HUDEP-2 (cell line): ENCODE measurements around the gene VAMP1.
A peak's percentile ranks its signal among the peaks of the same experiment; 100 is the strongest.
"Not testable (repeated sequence)": the region's sequence is repeated elsewhere in the genome, so short reads cannot be mapped to it uniquely, and the experiment has no call there.

Experiments
- DNase-seq, 76 experiments: peaks; one replicate each; lab custom pipeline; 2025; ENCODE audit not compliant: unreplicated experiment in 76 of 76; lab: John Stamatoyannopoulos, UW

The VAMP1 gene

GRCh38 chr12:6469609-6470374 is 685 bp downstream of the VAMP1 start:
- DNase-seq = peak in 1 of 76 experiments; percentile 18

GRCh38 chr12:6469092-6469491 is 1.4 kb downstream of the VAMP1 start:
- DNase-seq = peak in 42 of 76 experiments; percentile 1 to 54 (median 24)

GRCh38 chr12:6468283-6468575 is 2.2 kb downstream of the VAMP1 start:
- DNase-seq = no peak

- not testable (repeated sequence) for DNase-seq
These were observed 2.8 kb downstream of the VAMP1 start for GRCh38 chr12:6467571-6468282.

- not testable (repeated sequence) for DNase-seq
These were observed 3.7 kb downstream of the VAMP1 start for GRCh38 chr12:6466751-6467150.

- no peak for DNase-seq
These were observed 4.3 kb downstream of the VAMP1 start for GRCh38 chr12:6466184-6466573.

- DNase-seq = peak in 46 of 76 experiments; percentile 4 to 67 (median 28)
These were observed 4.9 kb downstream of the VAMP1 start for GRCh38 chr12:6465467-6466183.

- no peak for DNase-seq
These were observed 5.9 kb downstream of the VAMP1 start for GRCh38 chr12:6464531-6464930.

GRCh38 chr12:6463858-6464257 is 6.6 kb downstream of the VAMP1 start:
- DNase-seq = no peak

GRCh38 chr12:6463216-6463615 is 7.3 kb downstream of the VAMP1 start:
- DNase-seq = no peak

GRCh38 chr12:6462234-6462995 is 8.1 kb downstream of the VAMP1 start:
- no peak for DNase-seq

GRCh38 chr12:6461401-6462233 is 8.9 kb downstream of the VAMP1 start:
- DNase-seq = no peak

GRCh38 chr12:6460751-6461371 is 9.6 kb downstream of the VAMP1 start:
- no peak for DNase-seq

- no peak for DNase-seq
These were observed 11.5 kb downstream of the VAMP1 start for GRCh38 chr12:6459004-6459337.

GRCh38 chr12:6458281-6459003 is 12.0 kb downstream of the VAMP1 start:
- no peak for DNase-seq

- DNase-seq = no peak
These were observed 13.1 kb downstream of the VAMP1 start for GRCh38 chr12:6457220-6457945.

GRCh38 chr12:6452944-6453630 is 17.4 kb downstream of the VAMP1 start:
- peak in 5 of 76 experiments; percentile 11 to 17 (median 13) for DNase-seq
